Peyer's patch (tissue), 4 donors: ENCODE measurements around the gene CDC23.

Experiments used
- CTCF ChIP-seq, 6 experiments: fragments of 450-650 bp in 4 of 6; fragments of 200-600 bp in 2 of 6; sonication (generic) in 1 of 6; IDR thresholded peaks; one replicate each; pipeline ENCODE4 v1.5.1; 2017 to 2019; ENCODE audit warnings: antibody characterized with exemption in 6 of 6, mild to moderate bottlenecking in 3 of 6, moderate library complexity in 1 of 6
- POLR2A ChIP-seq, 2 donors: fragments of 450-650 bp; IDR thresholded peaks; one replicate each; pipeline ENCODE4 v1.5.1; 2017; ENCODE audit warnings: antibody characterized with exemption in 2 of 2, mild to moderate bottlenecking in 2 of 2, moderate library complexity in 2 of 2

GRCh38 chr5:138188626-138189025 is 24.5 kb downstream of the CDC23 start:
- TF ChIP-seq CTCF (IDR thresholded peaks at IDR 0.05), result no peak
- no peak for TF ChIP-seq POLR2A (IDR thresholded peaks at IDR 0.05)
